ENCODE measurements around the gene MAPK9.

The MAPK9 gene

GRCh38 chr5:180291943-180292831, at the start of gene MAPK9:
MAPK9 (minus strand) TSS chr5:180292083; CDS start chr5:180280561, 11,522 bp downstream.
- peak; percentile 55 to 80 for DNase-seq

GRCh38 chr5:180341595-180341994, 49.7 kb upstream of the MAPK9 start:
- no peak for DNase-seq

DNA sequence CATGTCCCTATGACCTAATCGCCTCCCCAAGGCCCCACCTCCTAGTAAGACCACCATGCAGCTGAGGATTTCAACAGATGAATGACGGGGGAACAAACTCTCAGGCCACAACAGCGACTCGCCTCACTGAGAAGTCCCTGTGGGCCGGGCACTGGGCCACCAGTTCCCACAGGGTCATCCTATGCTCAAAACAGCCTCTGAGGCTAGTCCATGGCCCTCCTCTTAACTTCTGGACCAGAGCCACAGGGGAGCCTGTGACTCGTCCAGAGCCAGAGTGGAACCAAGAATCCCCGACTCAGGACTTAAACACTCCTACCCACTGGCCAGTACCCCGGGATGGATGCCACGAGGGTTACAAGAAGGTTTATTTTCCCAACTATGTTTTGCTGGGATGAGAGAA, 49.0 kb upstream of the MAPK9 start:
- no peak for DNase-seq

- no peak for DNase-seq
Measured at GRCh38 chr5:180339583-180340183, 47.8 kb upstream of the MAPK9 start.

DNA sequence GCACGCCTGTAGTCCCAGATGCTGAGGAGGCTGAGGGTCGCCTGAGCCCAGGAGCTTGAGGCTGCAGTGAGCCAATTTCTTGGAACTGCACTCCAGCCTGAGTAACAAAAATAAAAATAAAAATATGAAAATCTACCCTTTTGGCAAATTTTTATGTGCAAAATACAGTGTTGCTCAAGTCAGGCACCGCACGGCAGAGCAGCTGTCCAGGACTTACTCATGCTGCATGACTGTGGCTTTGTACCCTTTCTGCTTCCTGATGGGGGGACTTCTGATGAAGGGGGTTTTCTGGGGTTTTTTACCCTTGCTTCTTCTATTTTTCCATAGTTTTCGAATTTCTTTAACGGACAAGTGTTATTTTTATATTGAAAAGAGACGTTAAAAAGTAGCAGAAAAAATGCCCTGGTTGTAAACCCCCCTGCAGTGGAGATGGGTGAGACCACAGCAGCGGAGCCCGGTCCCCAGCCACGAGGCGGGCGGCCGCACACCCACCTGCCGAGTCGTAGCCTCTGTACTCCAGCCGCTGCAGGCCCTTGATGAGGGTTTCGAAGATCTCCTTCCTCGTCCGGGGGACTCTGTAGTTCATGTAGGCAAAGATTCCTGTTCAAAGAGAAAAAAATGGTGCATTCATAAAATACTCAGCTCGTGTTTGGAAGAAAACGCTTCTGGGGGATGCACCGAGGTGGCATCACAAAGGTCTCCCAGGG, 46.3 kb upstream of the MAPK9 start:
- DNase-seq, result no peak

- no peak for DNase-seq
Measured at GRCh38 chr5:180336234-180337020, 44.5 kb upstream of the MAPK9 start.

- no peak for DNase-seq
Measured at GRCh38 chr5:180335614-180336233, 43.8 kb upstream of the MAPK9 start.

GRCh38 chr5:180334751-180335613, 43.1 kb upstream of the MAPK9 start:
- no peak for DNase-seq

GRCh38 chr5:180334176-180334575, 42.3 kb upstream of the MAPK9 start:
- no peak for DNase-seq

DNA sequence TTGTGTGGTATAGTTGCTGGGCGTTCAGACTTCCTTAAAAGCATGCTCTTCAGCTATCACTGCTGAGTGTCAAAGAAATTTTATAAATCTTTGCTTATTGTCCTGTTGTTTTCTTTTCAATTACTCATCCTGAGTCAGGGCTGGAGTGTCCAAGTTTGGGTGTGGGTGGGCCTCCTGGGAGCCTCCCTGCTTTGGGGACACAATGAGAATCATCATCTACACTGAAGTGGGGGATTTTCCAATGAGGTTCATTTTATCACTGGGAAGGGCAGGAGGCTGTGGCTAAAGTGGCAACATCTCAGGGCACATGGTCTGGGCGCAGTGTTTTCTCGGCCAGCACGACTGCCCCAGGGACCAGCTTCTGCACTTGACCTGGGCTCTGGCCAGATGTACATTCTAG, 41.8 kb upstream of the MAPK9 start:
- DNase-seq, result no peak

DNA sequence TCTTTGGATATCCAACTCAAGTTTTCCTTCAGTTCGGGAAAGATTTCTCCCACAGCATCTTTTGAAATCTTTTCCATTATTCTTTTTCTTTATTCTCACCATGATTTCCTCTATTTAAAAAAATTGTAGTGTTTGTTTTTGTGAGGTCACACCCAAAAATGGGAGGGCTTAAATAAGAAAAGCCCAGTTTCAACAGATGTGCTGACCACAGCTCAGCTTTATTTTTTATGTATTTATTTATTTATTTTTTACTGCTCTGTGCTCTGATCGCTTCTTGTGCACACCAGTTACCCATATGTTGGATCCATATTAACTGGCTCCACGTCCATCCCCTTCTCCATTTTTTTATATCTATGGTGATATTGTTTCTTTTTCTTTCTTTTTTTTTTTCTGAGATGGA, 41.0 kb upstream of the MAPK9 start:
- DNase-seq, result no peak

DNA sequence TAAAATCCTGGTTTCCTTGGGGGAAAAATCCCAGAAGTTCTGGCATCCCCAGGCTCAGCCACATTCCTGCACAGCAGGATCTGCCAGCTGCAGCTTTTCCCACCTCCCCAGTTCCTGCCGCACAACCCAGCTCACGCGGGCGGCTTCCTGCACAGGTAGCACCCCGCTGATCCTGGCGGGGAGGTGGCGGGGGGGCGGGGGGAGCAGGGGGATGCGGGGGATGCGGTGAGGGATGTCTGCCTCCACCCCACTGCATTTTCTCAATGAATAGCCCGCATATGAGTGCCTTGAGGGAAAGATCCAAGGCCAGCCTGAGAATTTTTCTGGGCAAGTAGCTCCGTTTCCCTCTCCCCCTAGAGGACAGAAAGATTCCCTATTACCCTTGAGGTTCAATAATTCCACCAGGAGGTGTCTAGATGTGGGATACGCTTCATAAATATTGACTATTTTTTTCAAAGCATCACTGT, 40.2 kb upstream of the MAPK9 start:
- no peak for DNase-seq

- no peak for DNase-seq
Measured at GRCh38 chr5:180331647-180331950, 39.7 kb upstream of the MAPK9 start.

DNA sequence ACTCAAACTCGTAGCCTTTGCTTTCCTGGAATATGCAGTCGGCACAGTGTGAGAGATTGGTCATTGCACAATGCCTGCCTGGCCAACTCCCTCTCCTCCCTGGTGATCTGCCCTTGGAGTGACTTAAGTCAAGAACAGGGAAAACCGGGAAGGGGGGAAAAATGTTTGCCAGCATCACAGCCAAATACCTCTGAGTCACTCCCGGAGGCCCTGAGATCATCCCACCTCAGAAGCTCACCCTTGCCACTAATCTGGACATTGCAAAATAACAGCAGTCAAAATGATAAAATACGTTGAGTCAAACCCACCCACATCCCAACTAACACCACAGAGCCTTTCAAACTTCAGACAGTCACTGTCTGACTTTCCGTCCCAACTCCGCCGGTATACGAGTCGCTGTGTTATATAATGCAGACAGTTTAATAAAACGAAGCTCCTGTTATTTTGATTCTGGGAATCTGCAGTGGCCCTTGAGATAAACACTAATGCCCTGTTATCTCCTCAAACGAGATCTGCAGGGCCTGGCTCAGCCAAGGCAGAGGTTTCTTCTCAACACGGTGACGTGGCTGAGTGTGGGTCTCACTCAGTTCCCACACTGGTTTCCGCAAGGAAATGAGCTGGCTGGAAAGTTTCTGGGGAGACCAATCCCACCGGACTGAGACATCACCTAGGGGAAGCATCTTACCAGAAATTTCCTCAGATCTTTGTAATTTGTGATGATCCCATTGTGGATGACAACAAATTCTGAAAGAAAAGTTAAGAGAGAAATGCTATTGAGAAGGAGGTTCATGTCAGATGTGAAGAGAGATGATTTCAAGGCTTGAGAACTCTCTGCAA, 39.1 kb upstream of the MAPK9 start:
- DNase-seq, result no peak

GRCh38 chr5:180330270-180330648, 38.4 kb upstream of the MAPK9 start:
- no peak for DNase-seq

DNA sequence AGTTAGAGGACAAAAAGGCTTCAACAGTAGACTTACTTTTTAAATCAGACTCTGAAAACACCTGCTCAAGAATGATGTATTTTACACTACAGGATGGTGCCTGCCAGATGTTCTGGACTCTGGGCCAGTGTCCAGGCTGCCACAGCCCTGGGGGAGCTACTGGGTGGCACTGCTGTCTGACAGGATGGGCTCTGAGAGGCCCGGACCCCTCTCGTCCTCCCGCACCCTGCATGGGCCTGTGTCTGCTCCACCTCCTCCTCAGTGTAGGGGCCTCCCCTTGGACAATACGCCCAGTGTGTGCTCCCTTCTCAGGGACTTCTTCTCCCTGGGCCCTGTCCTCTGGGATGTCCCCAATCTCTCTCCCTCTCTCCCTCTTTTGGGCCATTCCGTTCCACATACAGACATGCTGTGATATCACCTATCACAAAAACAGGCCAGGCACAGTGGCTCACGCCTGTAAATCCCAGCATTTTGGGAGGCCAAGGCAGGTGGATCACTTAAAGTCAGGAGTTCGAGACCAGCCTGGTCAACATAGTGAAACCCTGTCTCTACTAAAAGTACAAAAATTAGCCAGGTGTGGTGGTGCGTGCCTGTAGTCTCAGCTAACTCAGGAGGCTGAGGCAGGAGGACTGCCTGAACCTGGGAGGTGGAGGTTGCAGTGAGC, 37.9 kb upstream of the MAPK9 start:
- DNase-seq, result no peak

DNA sequence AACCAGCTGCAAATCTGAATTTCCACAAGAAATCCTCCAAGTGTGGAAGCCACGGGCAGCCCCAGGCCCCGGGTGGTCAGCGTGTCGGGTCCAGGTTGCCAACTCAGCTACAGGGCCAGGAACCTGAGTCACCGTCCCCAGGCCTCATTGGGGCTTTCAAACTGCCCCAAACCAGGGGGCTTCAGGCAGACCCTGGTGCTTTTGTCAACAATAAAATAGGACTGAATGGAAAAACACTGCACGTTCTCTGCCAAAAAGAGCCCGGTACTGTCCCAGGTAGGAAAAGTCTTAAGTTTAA, 37.2 kb upstream of the MAPK9 start:
- no peak for DNase-seq

- peak; percentile 29 to 66 for DNase-seq
Measured at GRCh38 chr5:180328296-180329137, 36.6 kb upstream of the MAPK9 start.

DNA sequence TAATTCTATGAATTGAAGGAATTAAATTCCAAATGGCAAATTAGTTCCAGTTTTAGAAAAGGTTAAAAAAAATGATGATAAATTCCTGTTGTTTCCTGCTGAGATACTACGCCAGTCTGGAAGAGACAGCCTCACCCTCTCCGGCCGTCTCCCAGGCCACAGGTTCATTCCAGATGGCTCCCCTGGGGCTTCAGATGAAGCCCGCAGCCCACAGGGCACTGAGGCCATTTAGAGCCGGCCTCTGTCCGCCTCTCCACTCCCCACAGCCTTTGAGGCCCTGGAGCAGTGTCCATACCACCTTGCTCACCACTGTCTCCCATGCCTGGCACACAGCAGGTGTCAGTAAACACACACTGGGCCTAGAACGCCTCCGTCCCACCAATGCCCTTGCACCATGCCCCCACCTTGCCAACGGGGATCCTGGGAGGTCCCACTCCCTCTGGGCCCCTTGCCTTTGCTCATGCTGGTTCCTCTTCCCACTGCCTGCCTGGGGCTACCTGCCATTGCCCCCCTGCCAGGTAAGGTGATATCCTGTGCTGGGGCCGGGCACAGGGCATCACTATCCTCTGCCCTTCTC, 35.2 kb upstream of the MAPK9 start:
- no peak for DNase-seq
